Activated CD4-positive, CD25-positive, alpha-beta regulatory T cell (primary cell): ENCODE measurements around the gene COL6A3.

Source experiments
- DNase-seq, 4 experiments: peaks; one replicate each; lab custom pipeline; 2025; lab: John Stamatoyannopoulos, UW

Gene COL6A3

GRCh38 chr2:237413777-237414661, at the start of gene COL6A3:
Gene COL6A3, minus strand, starts transcription at chr2:237414164. Its CDS starts 17,347 bp downstream, at chr2:237396817.
- no peak for DNase-seq

- no peak for DNase-seq
These were observed 45.8 kb upstream of the COL6A3 start for GRCh38 chr2:237459741-237460174.

DNA sequence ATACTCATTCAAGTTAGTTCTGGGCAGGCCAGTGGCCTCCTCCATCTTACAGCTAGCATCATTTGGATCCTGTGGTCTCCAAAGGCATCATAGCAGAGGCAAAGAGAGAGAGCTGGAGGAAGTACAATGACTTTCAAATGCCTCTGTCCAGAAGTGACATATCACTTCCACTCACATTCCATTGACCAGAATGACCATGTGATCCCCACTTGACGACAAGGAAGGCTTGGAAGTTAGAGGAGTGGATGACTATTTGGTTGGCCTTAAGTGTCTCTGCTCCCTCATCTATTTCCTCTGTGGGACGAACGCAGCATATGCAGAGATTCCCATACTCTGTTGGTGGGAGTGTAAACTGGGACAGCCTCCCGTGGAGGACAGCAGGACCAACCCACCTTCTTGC, 45.3 kb upstream of the COL6A3 start:
- no peak for DNase-seq

- no peak for DNase-seq
These were observed 44.6 kb upstream of the COL6A3 start for GRCh38 chr2:237458519-237458918.

DNA sequence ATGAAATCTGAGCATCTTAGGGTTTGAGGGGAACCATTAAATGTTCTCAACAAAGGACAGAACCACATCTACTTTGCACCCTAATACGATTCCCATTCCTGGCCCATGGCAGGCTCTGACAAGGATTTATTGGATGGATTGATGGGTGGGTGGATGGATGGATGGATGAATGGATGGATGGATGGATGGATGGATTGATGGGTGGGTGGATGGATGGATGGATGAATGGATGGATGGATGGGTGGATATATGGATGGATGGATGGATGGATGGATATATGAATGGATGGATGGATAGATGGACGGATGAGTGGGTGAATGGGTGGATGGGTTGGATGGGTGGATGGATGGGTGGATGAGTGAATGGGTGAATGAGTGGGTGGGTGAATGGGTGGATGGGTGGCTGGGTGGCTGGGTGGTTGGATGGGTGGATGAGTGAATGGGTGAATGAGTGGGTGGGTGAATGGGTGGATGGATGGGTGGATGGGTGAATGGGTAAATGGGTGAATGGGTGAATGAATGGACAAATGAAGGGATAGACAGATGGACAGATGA, 43.5 kb upstream of the COL6A3 start:
- DNase-seq: no peak

GRCh38 chr2:237456200-237456843, 42.4 kb upstream of the COL6A3 start:
- DNase-seq: no peak

GRCh38 chr2:237455764-237456163, 41.8 kb upstream of the COL6A3 start:
- DNase-seq: no peak

DNA sequence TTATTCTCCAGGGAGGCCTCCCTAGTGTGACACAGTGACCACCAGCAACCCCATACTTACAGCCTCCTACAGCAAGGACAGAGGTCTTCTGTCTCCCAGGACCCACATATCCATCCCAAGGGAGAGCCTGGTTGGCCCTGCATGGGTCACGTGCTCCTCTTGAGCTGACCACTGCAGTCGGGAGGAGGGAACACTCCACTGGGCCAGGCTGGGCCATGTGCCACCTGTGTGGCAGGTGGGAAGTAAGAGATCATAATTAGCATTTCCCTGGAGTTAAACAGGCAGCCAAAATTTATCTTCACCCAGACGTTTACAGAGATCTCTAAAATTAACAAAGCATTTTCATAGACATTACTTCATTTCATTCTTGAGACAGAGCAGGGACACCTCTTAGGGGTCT, 39.7 kb upstream of the COL6A3 start:
- no peak for DNase-seq

DNA sequence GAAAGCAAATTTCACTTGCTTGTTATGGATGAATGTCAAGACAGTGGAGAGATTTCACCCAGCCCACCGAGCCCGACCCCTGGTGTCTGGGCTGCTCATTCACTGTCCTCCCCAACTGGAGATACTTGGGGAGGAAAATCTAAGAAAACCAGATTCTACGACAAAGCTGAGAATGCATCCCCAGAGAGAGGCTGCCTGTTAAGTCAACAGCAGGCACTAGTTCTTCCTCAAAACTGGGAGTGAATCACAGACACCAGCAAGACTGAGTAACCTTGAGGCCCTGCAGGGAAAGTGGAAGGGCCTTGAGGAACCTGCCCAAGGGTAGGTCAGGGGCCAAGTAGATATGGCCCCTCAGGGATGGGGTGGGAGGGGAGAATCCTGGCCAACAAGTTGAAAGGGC, 38.9 kb upstream of the COL6A3 start:
- DNase-seq: no peak

- DNase-seq: no peak
These were observed 37.9 kb upstream of the COL6A3 start for GRCh38 chr2:237451643-237452469.

DNA sequence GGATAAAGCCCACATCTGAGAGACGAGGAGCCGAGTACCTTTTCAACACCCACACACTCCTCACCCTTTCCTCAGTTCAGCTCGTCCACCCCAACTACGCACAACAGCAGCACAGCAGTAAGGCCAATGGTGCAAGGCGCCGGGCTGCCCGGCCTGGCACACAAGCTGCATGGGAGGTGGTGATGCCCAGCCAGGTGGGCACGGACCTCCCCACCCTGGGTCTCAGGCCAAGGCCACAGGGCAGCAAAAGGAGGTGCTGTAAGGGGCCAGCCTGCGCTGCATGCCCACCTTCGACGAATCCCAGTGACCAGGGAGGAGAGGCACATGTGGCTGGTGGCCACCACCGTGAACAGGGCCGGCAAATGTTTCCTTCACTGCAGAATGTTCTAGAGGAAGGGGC, 36.6 kb upstream of the COL6A3 start:
- no peak for DNase-seq

- DNase-seq: no peak
These were observed 36.1 kb upstream of the COL6A3 start for GRCh38 chr2:237450108-237450507.

- DNase-seq: no peak
These were observed 35.4 kb upstream of the COL6A3 start for GRCh38 chr2:237449193-237449881.

DNA sequence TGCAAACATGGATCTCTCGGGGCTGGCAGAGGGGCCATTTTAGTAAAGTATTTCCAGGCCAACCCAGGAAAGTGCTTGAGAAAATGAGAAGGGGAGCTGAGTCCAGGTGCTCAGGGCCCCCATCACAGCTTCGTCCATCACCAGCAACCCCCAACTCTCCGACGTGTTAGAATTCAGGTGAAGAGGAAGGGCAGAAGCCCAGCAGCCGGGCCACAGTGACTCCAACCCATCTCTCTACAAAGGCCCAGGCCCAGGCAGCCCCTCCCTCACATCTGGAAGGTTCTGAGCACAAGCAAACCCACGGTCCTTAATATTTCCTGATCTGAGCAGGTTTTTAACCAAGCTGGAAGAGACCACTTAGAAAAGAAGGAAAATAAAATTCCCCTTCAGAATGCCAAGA, 34.7 kb upstream of the COL6A3 start:
- DNase-seq: no peak

GRCh38 chr2:237448171-237448570, 34.2 kb upstream of the COL6A3 start:
- DNase-seq: no peak

DNA sequence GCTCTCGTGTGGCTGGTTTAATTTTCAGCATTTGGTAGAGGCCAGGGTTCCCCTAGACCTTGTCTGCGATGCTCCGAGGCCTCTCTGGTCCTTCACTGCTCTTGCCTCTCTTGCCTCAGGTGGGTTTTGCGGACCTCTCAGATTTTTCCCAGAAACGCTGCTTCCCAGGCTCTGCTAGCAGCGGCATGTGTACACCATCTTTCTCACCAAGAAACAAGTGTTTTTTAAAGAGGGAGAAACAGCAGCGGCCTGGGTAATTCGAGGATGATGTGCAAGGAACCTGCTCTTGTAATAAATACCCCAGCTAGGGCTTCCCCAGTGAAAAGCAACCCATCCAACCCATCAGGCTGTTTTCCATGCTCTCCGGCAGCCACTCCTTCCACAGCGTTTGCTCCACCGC, 33.5 kb upstream of the COL6A3 start:
- no peak for DNase-seq

- DNase-seq: no peak
These were observed 32.3 kb upstream of the COL6A3 start for GRCh38 chr2:237446338-237446665.

GRCh38 chr2:237445611-237446337, 31.8 kb upstream of the COL6A3 start:
- DNase-seq: no peak

DNA sequence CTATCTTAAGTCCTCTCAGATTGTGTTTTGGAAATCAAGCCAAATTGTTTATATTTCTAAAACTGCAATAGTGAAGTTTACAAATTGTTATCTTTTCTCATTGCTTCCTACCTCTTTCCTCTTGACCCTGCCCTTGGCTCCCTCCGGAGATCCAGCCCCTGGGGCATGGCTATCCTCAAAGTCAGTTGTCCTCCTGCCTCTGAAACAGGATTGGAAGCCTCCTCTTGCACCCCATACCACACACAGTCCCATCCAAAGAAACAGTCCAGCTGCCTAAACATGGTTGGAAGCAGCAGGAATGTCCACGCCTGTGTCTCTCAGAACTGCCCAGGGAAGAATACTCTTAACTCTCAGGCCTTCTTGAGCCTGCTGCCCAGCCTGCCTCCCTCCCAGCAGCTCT, 30.1 kb upstream of the COL6A3 start:
- DNase-seq: no peak

DNA sequence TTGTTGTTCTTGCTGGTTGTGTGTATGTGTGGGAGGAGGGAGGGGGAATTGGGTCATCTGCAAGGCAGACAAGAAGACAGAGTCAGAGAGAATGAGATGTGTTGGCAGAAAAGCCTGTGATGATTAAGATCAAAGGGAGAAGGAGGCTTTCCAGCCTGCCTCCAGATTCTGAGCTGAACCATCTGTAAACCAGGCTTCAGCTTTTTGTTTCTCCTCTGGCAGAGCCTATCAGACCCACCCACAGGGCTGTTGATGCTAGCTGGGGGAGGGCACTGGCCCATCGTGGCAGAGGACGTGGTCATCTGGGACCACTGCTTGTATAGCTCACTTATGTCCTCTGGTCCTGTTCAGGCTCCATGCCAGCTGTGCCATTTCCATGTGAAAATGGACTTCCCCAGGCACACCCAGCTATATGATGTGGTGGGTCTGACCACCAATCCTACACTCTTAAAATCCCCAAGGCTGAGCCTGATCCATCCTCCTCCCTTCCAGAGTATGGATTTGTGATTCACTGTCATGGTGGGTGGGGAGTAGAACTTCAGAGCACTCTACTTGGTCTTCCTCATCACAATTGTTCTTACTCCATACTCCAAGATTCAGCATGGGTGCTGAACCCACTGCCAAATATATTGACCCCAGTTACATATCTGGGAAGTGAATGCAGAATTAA, 27.8 kb upstream of the COL6A3 start:
- no peak for DNase-seq
